ENCODE data around the gene CSHL1. TPM values are rescaled to one million over a fixed set of nuclear protein-coding genes. Genes with fewer than 3 reads are reported as not detected.
"Not testable (repeated sequence)": the region's sequence is repeated elsewhere in the genome, so short reads cannot be mapped to it uniquely, and the experiment has no call there.

CSHL1 gene
- total RNA-seq, 1 experiment from 2014 or later = not detected

GRCh38 chr17:63871646-63872365 lies 39.3 kb downstream of the CSHL1 start:
- H3K4me1 ChIP-seq; H3K27me3 Mint-ChIP-seq (ENCODE audit: insufficient read depth, unreplicated experiment); H3K4me1 Mint-ChIP-seq (ENCODE audit: low read depth, unreplicated experiment); CTCF ChIA-PET; BruUV-seq (replicated peaks); H3K4me3 ChIP-seq (ENCODE audit: low read depth, low read length); H3K27ac Mint-ChIP-seq (ENCODE audit: unreplicated experiment); H3K9me3 Mint-ChIP-seq (ENCODE audit: unreplicated experiment); H3K36me3 Mint-ChIP-seq (ENCODE audit: insufficient read depth, unreplicated experiment); POLR2A ChIA-PET; intact Hi-C loops (cut with micrococcal nuclease; ENCODE audit: unreplicated experiment); H3K27me3 ChIP-seq (replicated peaks; ENCODE audit: control insufficient read depth, insufficient read depth, low read length); H3K4me3 Mint-ChIP-seq (ENCODE audit: unreplicated experiment); H3K9me3 ChIP-seq; DNase-seq; H3K36me3 ChIP-seq (ENCODE audit: control insufficient read depth, insufficient read depth, low read length): not testable (repeated sequence)

- H3K4me1 Mint-ChIP-seq (ENCODE audit: low read depth, unreplicated experiment); H3K27me3 Mint-ChIP-seq (ENCODE audit: insufficient read depth, unreplicated experiment); intact Hi-C loops (cut with micrococcal nuclease; ENCODE audit: unreplicated experiment); H3K36me3 ChIP-seq (ENCODE audit: control insufficient read depth, insufficient read depth, low read length); H3K4me3 ChIP-seq (ENCODE audit: low read depth, low read length); H3K27me3 ChIP-seq (replicated peaks; ENCODE audit: control insufficient read depth, insufficient read depth, low read length); H3K9me3 Mint-ChIP-seq (ENCODE audit: unreplicated experiment); POLR2A ChIA-PET; CTCF ChIA-PET; H3K4me1 ChIP-seq; H3K9me3 ChIP-seq; DNase-seq; H3K27ac Mint-ChIP-seq (ENCODE audit: unreplicated experiment); H3K36me3 Mint-ChIP-seq (ENCODE audit: insufficient read depth, unreplicated experiment); BruUV-seq (replicated peaks); H3K4me3 Mint-ChIP-seq (ENCODE audit: unreplicated experiment): not testable (repeated sequence)
Measured at GRCh38 chr17:63870292-63870665, 40.8 kb downstream of the CSHL1 start.

DNA sequence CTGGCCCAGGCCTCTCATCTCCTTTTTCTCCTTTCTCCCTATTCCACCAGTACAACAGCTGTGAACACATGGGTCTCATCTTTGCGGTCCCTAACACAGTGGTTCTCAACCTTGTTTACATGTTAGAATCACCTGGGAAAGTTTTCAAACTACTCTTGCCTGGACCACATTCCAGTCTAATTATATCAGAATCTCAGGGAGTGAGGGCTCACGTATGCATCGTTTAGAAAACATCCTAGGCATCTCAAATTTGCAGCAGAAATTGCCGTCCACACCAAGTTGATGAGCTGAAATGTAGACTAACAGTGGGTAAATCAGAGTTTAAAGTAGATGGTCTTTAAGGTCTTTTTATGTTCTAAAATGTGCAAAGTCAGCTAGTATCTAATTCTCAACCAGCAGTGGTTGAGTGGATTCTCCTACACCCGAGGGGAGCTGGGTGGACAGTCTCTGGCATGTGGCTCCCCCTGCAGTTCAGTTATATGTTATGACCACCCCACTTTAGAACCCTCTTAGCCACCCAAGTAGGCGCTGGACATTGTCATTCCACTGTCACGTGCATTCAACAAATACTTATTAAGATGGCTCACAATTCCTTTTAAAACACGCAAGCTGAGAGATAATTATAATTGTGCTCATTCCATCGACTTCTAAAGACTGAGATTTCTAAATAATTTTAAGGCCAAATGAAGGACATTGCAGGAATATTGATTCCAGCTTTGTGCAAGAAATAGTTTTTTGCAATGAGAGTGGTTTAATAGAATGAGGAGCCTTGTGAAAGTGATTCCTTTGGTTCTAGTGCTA lies 41.4 kb downstream of the CSHL1 start:
- H3K36me3 ChIP-seq (ENCODE audit: control insufficient read depth, insufficient read depth, low read length); H3K27me3 Mint-ChIP-seq (ENCODE audit: insufficient read depth, unreplicated experiment); H3K4me1 ChIP-seq; intact Hi-C loops (cut with micrococcal nuclease; ENCODE audit: unreplicated experiment); H3K27me3 ChIP-seq (replicated peaks; ENCODE audit: control insufficient read depth, insufficient read depth, low read length); POLR2A ChIA-PET; H3K4me3 Mint-ChIP-seq (ENCODE audit: unreplicated experiment); H3K9me3 ChIP-seq; H3K36me3 Mint-ChIP-seq (ENCODE audit: insufficient read depth, unreplicated experiment); H3K4me1 Mint-ChIP-seq (ENCODE audit: low read depth, unreplicated experiment); BruUV-seq (replicated peaks); CTCF ChIA-PET; H3K27ac Mint-ChIP-seq (ENCODE audit: unreplicated experiment); H3K9me3 Mint-ChIP-seq (ENCODE audit: unreplicated experiment); H3K4me3 ChIP-seq (ENCODE audit: low read depth, low read length): not testable (repeated sequence)
- TF ChIP-seq CTCF (IDR thresholded peaks at IDR 0.05; ENCODE audit: insufficient read depth in 1 of 2, low read depth in 1 of 2, low read length in 1 of 2, severe bottlenecking in 1 of 2, unreplicated experiment in 1 of 2) = peak in 1 of 2 experiments; percentile 14
- peak in 1 of 2 experiments; percentile 25 for DNase-seq

DNA sequence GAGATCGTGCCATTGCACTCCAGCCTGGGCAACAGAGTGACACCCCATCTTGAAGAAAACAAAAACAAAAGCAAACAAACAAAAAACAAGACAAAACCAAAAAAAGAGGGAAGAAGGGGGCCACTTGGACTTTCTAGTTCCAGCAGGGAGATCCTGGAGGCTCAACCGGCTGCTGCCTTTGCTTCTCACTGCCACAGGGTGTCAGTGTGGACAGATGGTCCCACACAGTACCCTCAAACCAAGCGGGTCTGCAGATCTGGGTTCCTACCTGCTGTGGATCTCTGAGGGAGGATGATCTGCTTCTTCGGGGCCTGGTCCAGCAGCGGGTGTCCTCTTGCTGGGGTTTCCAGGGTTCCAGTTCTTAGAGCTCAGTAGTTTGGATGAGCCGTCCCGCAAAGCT lies 44.4 kb downstream of the CSHL1 start:
- CTCF ChIA-PET = interaction anchor here (0.6 to 1.1 kb wide), 3 partner anchors 10 to 18 kb away, joined by 3 to 11 read pairs (median 3); partner anchors contain the start of gene GH2
- H3K27me3 ChIP-seq (replicated peaks; ENCODE audit: control insufficient read depth, insufficient read depth, low read length); H3K4me1 Mint-ChIP-seq (ENCODE audit: low read depth, unreplicated experiment); H3K4me3 ChIP-seq (ENCODE audit: low read depth, low read length); H3K4me3 Mint-ChIP-seq (ENCODE audit: unreplicated experiment); intact Hi-C loops (cut with micrococcal nuclease; ENCODE audit: unreplicated experiment); H3K9me3 ChIP-seq; BruUV-seq (replicated peaks); H3K27me3 Mint-ChIP-seq (ENCODE audit: insufficient read depth, unreplicated experiment); POLR2A ChIA-PET; H3K9me3 Mint-ChIP-seq (ENCODE audit: unreplicated experiment); H3K36me3 ChIP-seq (ENCODE audit: control insufficient read depth, insufficient read depth, low read length); H3K4me1 ChIP-seq; H3K27ac Mint-ChIP-seq (ENCODE audit: unreplicated experiment): not testable (repeated sequence)
- TF ChIP-seq CTCF (IDR thresholded peaks at IDR 0.05; ENCODE audit: insufficient read depth in 1 of 2, low read depth in 1 of 2, low read length in 1 of 2, severe bottlenecking in 1 of 2, unreplicated experiment in 1 of 2) = peak in 1 of 2 experiments; percentile 23
- H3K36me3 Mint-ChIP-seq (ENCODE audit: insufficient read depth, unreplicated experiment) = peaks cover 26% of the 10 kb centered on the region
- DNase-seq = peak in 1 of 2 experiments; percentile 47
